ENCODE measurements around the gene BSND.

The BSND gene

DNA sequence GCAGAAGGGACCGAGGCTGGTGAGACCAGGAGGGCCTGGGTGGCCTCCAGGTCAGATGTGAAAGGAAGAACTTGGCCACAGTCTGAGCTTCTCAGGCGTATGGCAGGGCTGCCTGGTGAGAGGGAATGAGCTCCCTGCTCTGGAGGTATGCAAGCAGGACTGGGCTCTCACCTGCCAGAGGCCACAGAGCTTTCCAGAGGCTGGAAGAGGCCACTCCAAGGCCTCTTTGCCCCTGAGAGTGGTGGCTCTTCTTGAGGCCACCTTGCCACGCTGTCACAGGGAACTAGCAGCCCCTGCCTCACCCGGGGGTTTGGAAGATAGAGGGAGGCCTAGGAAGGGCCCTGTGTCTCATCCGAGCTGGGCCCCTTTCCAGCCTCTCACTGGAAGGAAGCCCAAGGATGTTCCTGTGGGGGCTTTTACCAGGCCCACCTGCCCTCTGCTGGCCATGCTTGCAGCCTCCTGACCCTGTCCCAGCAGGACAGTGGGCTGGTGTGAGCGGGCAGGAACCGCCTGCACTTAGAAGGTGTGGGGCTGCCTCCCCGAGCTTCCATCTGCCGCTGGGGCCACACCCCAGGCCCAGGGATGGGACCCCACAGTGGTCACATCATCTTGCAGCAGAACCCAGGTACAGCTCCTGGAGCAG lies 50.7 kb downstream of the BSND start:
- no peak for DNase-seq

DNA sequence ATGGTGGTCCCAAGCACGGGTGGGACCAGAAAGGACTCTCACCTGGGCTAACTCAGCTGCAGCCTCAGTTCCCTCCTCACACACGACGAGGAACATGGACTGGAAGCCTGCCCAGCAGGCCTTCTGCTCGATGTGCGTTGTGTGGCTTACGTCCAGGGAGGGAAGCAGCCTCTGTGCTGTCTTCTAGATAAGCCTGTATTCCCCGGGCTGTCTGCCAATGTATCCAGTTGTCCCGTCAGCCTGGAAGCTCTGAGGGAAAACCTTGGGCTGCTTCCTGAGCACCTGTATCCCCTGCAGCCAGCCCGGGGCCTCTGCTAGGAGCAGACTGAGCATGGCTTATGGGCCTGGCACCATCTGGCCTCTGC lies 51.2 kb downstream of the BSND start:
- DNase-seq, result peak; percentile 23

GRCh38 chr1:55050283-55050682 lies 51.5 kb downstream of the BSND start:
- peak; percentile 66 for DNase-seq

DNA sequence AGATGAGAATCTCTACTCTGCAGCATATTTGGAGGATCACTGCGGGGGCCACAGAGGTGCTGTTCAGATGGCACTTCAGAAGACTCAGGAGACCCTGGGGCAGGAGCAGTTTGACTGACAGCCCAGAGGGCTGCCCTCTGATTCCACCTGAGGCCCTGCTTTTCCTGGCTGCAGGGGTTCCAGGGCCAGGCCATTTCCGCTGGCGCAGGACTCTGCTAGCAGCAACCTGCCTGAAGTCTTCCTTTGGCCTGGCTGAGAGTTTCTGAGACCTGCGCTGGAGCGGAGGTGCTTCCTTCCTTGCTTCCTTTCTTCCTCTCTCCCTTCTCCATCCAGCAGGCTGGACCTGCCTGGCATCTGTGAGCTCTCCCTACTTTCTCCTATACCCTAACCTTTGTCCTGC lies 52.4 kb downstream of the BSND start:
- DNase-seq, result no peak

- DNase-seq, result no peak
Observed at GRCh38 chr1:55051621-55052020, 52.9 kb downstream of the BSND start.

DNA sequence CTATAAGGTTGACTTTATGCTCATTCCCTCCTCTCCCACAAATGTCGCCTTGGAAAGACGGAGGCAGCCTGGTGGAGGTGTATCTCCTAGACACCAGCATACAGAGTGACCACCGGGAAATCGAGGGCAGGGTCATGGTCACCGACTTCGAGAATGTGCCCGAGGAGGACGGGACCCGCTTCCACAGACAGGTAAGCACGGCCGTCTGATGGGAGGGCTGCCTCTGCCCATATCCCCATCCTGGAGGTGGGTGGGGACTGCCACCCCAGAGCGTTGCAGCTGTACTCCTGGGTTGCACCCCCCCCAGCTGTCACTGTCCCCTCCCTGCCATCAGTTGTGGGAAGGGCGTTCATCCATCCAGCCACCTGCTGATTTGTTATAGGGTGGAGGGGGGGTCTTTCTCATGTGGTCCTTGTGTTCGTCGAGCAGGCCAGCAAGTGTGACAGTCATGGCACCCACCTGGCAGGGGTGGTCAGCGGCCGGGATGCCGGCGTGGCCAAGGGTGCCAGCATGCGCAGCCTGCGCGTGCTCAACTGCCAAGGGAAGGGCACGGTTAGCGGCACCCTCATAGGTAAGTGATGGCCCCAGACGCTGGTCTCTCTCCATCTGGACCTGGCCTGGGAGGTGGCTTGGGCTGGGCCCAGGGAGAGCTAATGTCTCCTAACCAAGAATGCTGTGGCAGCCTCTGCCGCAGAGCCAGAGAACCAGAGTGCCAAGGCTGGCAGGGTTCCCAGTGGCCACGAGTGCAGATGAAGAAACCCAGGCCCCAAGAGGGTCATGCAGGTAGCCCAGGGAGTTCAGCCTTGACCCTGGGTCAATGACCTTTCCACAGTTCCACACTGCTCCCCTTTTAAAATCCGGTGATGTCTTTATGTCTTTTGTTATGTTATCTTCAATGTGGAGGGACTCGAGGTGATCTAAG lies 53.7 kb downstream of the BSND start:
- DNase-seq, result no peak

GRCh38 chr1:55053265-55053954 lies 54.7 kb downstream of the BSND start:
- DNase-seq, result no peak

- DNase-seq, result no peak
Observed at GRCh38 chr1:55054396-55054795, 55.7 kb downstream of the BSND start.

DNA sequence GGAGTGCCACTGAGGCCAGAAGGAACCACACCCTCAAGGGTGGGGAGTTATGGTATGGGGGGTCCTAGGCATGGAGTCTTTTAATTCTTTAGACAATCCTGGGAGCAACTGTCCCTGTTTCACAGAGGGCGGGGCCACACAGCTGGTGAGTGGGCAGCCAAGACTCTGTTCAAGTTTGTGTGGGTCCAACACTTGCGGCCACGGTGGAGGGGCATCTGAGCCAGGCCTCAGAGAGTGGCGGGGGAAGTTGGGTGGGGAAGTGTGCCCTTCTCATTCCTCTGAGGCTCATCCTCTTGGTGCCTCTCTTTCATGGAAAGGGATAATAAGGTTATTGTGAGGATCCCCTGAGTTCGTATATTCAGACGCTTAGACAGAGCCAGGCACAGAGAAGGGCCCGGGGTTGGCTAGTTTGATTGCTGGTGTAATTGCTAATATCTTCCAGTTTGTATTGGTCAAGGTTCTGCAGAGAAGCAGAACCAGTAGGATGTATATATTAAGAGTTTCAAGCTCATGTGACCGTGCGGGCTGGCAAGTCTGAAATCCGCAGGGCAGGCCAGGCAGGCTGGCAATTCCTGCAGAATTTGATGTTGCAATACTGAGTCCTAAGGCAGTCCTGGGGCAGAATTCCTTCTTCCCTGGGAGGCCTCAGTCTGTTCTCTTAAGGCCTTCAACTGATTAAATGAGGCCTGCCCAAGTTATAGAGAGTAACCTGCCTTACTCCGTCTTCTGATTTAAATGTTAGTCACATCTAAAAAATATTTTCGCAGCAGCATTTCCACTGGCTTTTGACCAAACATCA lies 56.5 kb downstream of the BSND start:
- no peak for DNase-seq

DNA sequence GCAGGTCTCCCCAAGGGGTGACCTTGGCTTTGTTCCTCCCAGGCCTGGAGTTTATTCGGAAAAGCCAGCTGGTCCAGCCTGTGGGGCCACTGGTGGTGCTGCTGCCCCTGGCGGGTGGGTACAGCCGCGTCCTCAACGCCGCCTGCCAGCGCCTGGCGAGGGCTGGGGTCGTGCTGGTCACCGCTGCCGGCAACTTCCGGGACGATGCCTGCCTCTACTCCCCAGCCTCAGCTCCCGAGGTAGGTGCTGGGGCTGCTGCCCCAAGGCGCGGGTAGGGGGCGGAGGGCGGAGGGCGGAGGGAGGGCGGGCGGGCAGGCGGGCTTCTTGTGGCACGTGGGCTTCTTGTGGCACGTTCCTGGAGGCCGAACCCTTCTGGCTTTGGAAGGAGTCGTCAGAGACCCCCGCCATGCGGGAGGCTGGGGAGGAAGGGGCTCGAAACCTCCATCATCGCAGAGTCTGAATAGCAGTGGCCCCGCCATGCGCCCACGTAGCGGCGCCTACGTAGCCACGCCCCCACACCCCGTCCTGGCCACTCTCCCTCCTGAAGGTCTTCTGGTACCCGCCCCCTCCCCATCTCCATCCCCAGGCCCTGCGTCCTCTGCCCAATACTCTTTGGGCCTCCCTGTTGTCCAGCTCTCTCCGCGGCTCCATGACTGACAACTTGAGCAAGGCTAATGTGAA lies 57.4 kb downstream of the BSND start:
- DNase-seq, result no peak

GRCh38 chr1:55056632-55056992 lies 57.9 kb downstream of the BSND start:
- DNase-seq, result no peak

DNA sequence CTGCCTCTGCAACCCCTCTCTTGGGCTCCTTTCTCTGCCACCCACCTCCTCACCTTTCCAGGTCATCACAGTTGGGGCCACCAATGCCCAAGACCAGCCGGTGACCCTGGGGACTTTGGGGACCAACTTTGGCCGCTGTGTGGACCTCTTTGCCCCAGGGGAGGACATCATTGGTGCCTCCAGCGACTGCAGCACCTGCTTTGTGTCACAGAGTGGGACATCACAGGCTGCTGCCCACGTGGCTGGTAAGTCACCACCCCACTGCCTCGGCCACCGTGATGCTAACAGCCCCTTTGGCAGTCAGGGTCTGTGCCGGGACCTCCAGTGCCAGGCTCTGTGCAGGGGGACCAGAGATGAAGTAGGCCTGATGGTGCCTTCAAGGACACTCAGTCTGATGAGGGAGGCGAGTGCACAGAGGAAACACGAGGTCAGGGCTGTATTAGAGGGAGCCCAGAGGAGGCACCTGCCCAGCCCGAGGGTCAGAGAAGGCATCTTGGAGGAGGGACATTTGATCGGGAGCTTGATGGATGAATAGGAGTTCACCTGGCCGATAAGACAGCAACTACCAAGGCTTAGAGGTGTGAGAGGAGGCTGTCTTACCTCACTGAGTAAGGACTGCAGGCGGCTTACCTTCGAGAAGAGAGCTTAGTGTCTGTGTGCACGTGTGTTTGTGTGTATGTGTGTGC lies 58.7 kb downstream of the BSND start:
- no peak for DNase-seq

DNA sequence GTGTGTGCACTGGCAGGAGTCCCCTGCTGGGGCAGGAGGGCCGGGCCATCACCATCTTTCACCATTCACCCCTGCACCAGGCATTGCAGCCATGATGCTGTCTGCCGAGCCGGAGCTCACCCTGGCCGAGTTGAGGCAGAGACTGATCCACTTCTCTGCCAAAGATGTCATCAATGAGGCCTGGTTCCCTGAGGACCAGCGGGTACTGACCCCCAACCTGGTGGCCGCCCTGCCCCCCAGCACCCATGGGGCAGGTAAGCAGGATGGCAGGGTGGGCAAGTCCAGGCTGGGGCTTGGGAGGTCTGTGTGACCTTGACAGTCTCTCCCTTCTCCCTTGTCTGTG lies 59.2 kb downstream of the BSND start:
- DNase-seq, result no peak

DNA sequence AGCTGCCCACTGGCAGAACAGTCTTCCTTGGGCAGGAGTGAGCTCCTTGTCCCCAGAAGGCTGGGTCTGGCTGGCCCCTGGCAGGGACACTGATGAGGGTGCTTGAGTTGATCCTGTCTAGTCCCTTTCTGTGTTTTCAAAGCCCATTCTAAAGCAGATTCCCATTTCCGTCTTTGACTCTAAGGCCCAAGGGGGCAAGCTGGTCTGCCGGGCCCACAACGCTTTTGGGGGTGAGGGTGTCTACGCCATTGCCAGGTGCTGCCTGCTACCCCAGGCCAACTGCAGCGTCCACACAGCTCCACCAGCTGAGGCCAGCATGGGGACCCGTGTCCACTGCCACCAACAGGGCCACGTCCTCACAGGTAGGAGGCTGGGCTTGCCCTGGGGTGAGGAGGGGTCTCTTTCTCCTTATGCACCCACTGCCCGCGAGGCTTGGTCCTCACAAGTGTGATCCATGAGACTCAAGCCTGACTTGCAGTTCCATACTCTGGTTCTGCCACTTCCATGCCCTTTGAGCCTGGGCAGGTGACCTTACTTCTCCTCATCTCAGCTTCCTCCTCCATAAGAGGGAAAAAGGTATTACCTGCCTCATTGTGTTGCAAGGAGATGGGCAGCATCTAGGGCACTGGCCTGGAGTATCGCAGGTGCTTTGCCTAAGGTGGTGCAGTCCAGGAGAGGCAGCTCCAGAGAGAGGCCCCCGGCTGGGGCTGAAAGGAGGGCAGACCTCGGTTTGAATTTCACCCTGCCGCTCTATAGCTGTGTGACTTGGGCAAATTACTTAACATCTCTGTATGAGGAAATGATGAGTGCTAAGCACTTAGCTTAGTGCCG lies 60.8 kb downstream of the BSND start:
- no peak for DNase-seq

GRCh38 chr1:55060133-55060999 lies 61.6 kb downstream of the BSND start:
- DNase-seq, result peak; percentile 40

GRCh38 chr1:55061000-55061705 lies 62.4 kb downstream of the BSND start:
- no peak for DNase-seq

Data from fibroblast of skin of back (primary cell).